Sigmoid colon (tissue), 4 donors: ENCODE measurements around the gene PPP1R9B.

Source experiments
- POLR2A ChIP-seq, 2 donors: fragments of 450-650 bp; IDR thresholded peaks; one replicate each; pipeline ENCODE4 v1.6.1; 2016; ENCODE audit warnings: antibody characterized with exemption in 2 of 2, mild to moderate bottlenecking in 2 of 2, moderate library complexity in 2 of 2
- POLR2AphosphoS5 ChIP-seq, 4 donors: sonication (generic); formaldehyde crosslinking; IDR thresholded peaks; one replicate each; pipeline ENCODE4 v1.6.1; 2017; ENCODE audit warnings: antibody characterized with exemption in 4 of 4
- TF ChIP-seq, protein P1 (sequence below), 4 experiments: fragments of 450-650 bp in 3 of 4; fragments of 200-600 bp in 1 of 4; IDR thresholded peaks; one replicate each; pipeline ENCODE4 v1.5.1; 2016 to 2019; ENCODE audit warnings: antibody characterized with exemption in 4 of 4, mild to moderate bottlenecking in 3 of 4, moderate library complexity in 2 of 4

DNA sequence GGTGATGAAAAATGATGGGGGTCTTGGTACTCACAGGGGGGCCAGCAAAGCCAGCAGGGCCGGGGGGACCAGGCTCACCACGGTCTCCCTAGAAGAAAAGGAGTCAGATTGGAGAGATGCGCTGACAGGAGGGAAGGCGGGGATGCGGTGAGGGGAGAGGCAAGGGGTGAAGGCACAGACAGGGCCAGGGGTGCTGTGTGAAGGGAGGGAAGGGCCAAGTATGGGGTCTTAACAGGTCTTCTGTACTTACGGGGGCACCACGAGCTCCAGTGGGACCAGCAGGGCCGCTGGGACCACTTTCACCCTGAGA, 39.8 kb upstream of the PPP1R9B start:
- TF ChIP-seq, protein P1, sequence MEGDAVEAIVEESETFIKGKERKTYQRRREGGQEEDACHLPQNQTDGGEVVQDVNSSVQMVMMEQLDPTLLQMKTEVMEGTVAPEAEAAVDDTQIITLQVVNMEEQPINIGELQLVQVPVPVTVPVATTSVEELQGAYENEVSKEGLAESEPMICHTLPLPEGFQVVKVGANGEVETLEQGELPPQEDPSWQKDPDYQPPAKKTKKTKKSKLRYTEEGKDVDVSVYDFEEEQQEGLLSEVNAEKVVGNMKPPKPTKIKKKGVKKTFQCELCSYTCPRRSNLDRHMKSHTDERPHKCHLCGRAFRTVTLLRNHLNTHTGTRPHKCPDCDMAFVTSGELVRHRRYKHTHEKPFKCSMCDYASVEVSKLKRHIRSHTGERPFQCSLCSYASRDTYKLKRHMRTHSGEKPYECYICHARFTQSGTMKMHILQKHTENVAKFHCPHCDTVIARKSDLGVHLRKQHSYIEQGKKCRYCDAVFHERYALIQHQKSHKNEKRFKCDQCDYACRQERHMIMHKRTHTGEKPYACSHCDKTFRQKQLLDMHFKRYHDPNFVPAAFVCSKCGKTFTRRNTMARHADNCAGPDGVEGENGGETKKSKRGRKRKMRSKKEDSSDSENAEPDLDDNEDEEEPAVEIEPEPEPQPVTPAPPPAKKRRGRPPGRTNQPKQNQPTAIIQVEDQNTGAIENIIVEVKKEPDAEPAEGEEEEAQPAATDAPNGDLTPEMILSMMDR (IDR thresholded peaks at IDR 0.05): no peak
- TF ChIP-seq POLR2AphosphoS5 (IDR thresholded peaks at IDR 0.05) (no peak), POLR2A (IDR thresholded peaks at IDR 0.05) (no peak)
